ENCODE measurements around the gene KLF18.
"Not testable (repeated sequence)": the region's sequence is repeated elsewhere in the genome, so short reads cannot be mapped to it uniquely, and the experiment has no call there.

The KLF18 gene

GRCh38 chr1:44141531-44141930, at the start of gene KLF18:
Gene KLF18 (minus strand): TSS chr1:44141631. CDS start chr1:44141631, 0 bp downstream.
- DNase-seq: no peak

DNA sequence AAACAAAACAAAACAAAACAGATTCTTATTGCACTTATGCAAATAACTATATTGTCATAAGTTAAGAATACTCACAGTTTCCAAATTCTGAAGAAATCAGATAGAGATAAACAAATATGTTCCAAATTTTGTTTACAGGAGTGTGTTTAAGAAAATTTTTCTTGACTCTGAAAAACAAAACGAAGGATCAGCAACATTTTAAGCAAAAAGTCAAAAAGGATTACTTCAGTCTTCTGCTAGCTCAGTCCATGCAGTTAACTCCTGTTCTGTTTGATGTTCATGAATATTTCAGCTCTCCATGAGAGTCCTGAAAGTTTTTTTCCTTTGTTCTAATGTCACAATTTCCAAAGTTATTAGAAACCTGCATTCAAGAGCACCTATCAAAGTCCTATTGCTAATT, 33.2 kb upstream of the KLF18 start:
- no peak for DNase-seq

DNA sequence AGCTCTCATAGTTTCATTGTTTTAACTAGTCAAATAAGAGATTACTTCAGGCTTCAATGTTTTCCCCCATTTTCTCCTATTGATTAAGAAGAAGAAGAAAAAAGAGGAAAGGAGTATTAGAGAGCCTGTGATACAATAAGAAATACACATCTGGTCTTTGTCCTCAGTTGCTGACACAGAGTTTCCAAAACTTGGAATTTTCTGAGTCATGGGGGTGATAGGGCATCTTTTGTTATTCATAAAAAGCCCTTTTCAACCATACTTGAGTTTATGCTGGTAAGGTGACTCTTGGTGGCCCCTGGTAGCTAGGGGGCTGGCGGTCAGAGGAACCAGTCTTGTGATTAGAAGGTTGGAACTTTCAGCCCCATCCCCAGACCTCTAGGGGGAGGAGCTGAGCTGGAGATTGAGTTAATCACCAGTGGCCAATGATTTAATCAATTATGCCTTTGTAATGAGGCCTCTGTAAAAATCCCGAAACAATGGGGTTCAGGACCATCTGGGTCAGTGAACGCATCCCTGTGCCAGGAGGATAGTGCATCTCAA, 28.9 kb upstream of the KLF18 start:
- no peak for DNase-seq

GRCh38 chr1:44168520-44169098, 27.2 kb upstream of the KLF18 start:
- no peak for DNase-seq

DNA sequence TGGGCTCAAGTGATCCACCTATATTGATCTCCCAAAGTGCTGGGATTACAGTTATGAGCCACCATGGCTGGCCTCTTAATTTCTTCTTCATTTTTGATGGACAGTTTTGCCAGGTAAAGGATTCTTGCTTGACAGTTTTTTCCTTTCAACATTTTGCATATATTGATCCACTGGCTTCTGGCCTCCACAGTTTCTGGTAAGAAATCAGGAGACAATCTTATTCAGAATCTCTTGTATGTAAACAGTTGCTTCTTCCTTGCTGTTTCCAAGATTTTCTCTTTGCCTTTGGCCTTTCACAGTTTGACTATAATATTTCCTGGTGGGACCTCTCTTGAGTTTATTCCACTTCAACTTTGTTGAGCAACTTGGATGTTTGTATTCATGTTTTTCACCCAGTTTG, 20.1 kb upstream of the KLF18 start:
- DNase-seq: no peak

- DNase-seq: no peak
Measured at GRCh38 chr1:44158871-44159270, 17.4 kb upstream of the KLF18 start.

DNA sequence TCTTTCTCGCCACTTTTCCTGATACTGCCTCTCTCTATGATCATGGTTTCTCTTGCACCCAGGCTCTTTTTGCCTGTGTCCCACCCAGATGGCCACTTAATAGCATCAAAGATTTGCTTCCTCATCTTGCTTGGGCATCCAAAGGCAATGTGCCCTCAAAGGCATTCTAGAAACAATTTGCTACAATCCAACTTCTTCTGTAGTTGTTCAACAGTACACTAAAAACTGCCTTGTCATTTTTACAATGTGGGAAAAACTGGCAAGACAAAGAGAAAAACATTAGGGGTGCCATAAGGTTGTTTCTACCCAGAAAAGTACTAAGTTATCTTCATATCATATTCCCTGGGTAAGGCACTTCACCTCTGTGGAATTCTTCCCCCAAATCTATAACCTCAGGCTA, 16.5 kb upstream of the KLF18 start:
- no peak for DNase-seq

- DNase-seq: no peak
Measured at GRCh38 chr1:44154049-44154448, 12.6 kb upstream of the KLF18 start.

- DNase-seq: no peak
Measured at GRCh38 chr1:44152692-44153091, 11.3 kb upstream of the KLF18 start.

DNA sequence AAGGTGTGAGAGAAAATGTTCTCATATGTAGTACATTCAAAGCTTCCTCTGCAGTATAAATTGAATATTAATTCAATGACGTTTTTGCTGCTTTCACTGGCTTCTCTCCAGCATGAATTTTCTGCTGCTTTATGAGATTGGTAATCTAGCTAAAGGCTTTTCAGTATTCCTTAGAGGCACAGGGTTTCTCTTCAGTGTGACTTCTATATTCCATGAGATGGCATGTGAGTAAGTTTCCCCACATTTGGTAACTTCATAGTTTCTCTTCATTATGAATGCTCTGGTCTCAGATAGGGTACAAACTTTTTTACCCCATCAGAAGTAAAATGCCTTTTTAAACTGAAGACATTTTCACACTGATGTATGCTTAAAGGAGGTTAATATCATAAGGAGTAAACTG, 10.4 kb upstream of the KLF18 start:
- no peak for DNase-seq

DNA sequence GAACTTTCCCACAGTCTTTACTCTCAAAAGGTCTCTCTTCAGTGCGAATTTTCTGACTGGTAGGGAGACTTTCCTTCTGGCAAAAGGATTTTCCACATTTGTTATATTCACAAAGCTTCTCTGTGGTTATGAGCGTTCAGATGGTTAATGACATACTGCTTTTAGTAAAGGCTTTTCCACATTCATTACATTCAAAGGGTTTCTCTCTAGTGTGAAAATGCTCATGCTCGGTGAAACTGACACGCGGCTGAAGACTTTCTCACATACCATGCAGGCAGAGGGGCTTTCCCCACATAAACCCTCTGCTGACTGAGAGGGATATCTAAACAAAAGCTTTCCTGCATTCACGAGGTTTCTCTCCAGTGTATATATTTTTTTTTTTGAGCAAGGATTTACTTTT, 9.9 kb upstream of the KLF18 start:
- DNase-seq: no peak

DNA sequence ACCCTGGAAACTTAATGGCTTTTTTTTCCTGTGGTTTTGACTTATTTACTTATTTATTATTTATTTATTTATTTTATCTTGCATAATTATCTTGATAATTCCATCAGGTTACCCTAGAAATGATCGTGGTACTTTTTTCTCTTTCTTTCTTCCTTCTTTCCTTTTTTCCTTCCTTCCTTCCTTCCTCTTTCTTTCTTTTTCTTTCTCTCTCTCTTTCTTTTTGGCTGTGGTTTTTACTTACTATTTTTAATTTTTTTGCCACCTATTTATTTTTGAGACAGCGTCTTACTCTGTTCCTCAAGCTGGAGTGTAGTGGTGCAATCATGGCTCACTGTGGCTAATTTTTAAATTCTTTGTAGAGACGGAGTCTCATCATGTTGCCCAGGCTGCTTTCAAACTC, 6.2 kb upstream of the KLF18 start:
- DNase-seq: no peak

DNA sequence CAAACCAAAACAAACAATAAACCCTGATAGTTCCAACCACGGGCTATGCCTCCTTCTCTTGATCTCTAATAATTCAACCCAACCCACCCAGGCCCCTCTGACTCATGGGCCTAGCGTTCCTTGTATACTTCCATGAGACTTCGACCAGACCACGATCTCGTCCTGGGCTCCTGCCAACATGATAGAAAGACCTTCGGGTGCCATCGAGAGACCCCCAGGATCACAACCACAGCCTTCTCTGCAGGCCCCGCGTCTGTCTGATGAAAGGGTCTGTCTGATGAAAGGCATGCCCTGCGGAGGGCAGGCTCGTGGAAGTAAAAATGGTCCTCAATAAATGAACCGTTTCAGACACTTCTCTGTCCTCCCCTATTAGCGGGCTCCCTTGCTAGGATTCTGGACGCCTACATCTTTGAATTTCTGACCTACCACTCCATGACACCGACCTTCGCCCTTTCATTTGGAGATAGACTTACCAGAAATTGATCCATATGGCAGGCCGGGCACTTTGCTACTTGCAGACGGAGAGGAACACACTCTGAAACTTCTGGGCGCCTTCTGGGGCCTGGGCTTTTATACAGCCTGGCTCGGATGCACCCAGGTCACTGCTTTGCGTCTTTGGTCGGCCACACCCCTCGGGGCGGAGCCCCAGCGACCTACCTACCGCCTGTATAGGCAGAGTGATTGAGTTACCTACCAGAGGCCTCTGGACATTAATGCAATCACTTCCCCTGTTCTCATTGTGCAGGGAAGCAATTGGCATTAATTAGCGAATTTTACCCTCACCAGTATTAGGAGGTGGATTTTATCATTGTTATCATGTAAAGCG, 5.3 kb upstream of the KLF18 start:
- no peak for DNase-seq

DNA sequence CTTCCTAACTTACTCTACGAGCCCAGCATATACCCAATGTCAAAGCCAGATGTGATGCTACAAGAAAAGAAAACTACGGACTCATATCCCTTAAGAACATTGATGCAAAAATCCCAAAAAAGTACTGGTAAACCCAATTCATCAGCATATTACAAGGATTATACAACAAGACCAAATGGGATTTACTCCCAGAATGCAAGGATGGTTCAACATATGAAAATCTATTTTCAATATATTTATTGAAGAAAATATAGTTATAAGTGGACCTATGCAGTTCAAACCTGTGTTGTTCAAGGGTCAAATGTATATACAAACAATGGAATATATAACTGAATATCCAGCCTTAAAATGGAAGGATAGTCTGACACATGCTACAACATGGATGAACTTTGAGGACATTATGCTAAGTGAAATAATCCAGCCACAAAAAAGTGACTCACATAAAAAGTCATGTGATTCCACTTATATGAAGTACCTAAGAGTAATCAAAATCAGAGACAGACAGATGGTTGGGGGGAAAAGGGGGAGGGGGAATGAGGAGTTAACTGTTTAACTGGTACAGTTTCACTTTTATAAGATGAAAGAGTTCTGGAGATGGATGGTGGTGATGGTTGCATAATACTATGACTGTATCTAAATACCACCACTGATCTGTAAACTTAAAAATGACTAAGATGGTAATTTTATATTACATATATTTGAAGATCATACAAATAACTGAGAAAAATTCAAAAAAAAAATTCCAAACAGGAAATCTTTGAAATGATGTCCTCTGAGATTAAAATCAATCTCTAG, 3.7 kb upstream of the KLF18 start:
- DNase-seq: no peak

DNA sequence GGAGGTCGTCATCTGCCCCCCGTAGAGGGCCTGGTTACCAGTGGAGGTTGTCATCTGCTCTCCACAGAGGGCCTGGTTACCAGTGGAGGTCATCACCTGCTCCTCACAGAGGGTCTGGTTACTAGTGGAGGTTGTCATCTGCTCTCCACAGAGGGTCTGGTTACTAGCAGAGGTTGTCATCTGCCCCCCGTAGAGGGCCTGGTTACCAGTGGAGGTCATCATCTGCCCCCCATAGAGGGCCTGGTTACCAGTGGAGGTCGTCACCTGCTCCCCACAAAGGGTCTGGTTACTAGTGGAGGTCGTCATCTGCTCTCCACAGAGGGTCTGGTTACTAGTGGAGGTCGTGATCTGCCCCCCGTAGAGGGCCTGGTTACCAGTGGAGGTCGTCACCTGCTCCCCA, 1.9 kb downstream of the KLF18 start:
- DNase-seq: not testable (repeated sequence)

DNA sequence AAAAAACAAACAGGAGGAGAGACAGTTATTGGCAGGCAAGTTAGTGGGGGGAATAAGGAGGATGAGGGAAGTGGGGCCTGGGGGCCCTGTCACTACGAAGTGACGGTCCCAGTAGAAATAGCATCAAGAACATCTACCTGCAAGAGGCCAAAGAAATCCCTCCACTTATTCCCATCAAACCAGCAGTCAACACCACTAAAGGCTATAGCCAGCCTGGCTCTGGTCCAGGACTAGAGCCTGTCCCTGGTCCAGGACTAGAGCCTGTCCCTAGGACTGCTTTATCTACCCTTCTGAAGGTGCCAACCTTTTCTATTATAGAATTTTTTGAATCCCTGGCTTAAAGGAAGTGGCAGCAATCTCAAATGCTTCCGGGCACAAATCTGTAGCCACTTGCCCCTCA, 3.2 kb downstream of the KLF18 start:
- DNase-seq: no peak

DNA sequence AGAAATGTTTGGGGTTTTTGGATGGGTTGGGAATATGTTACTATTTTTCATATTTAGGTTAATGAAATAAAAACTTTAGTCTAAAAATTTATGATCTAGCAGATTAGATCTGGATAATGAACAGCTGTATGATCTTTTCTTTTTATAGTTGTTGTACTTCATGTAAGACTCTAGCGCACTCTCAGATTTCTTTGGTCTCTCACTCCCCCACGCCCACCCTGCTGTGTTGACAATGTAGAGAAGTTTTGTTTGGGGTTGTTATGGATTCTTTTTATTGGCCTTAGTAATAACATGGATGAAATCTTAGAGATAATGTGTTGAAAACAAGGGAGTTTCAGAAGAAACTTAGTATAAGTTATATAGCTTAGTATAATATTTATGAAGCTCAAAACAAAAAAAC, 5.5 kb downstream of the KLF18 start:
- DNase-seq: no peak

DNA sequence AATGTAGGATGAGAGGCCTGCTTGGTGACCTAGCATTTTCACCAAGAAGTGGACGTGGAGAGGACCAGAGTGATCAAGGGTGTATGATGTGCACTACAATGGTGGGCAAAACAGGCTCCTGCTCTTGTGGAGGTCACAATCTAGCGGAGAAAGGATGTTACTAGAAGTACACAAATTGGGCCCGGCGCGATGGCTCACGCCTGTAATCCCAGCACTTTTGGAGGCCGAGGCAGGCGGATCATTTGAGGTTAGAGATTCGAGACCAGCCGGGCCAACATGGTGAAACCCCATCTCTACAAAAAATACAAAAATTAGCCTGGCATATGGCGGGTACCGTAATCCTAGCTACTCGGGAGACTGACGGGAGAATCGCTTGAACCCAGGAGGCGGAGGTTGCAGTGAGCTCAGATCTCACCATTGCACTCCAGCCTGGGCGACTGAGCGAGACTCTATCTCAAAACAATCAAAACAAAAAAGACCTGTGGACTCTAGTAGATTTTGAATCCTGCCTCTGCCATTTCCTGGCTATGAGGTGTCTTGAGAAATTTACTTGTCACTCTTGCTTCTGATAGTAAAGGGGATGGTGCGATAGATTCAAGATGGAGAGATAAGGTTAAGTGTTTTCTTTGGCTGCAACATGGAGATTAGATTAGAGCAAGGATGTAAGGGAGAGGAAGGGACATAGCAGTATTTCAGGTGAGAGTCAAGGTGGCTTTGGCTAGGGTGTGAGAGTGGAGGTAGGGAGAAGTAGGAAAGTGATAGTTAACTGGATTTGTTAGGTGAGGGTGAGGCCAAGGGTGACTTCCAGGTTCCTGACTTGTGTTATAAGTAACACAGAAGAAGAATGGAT, 7.1 kb downstream of the KLF18 start:
- DNase-seq: no peak

DNA sequence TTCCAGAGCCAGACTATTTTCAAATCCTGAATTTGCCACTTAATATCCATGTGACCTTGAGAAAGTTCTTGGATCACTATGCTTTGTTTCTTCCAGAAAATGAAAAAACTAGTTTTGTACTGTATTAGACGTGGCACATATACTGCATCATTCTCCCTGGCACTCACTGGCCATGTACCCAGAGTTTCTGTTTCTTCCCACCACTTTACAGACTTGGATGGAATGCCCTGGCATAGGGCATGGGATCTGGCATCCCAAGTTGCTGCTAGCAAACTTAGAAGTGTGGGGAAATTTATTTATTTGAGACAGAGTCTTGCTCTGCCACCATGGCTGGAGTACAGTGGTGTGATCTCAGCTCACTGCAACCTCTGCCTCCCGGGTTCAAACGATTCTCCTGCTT, 10.0 kb downstream of the KLF18 start:
- DNase-seq: no peak

GRCh38 chr1:44129616-44130500, 11.6 kb downstream of the KLF18 start:
- no peak for DNase-seq

- no peak for DNase-seq
Measured at GRCh38 chr1:44120398-44120949, 21.0 kb downstream of the KLF18 start.
